GM21423 (cell line): ENCODE results near the gene GALNT2.

Experiments used
- ATAC-seq: cut with Tn5 transposase; IDR thresholded peaks from one replicate; pipeline ENCODE4 v1.9.1; 2021; ENCODE audit warnings: mild to moderate bottlenecking, moderate library complexity; ENCODE audit not compliant: unreplicated experiment

GALNT2 gene

GRCh38 chr1:230328342-230329015, 261.4 kb downstream of the GALNT2 start:
- no peak for ATAC-seq

GRCh38 chr1:230330157-230330556, 263.1 kb downstream of the GALNT2 start:
- no peak for ATAC-seq
